Measurements from ENCODE around the gene SLC35F6. TPM values are rescaled to one million over a fixed set of nuclear protein-coding genes. Genes with fewer than 3 reads are reported as not detected.

The SLC35F6 gene
- total and polyA plus RNA-seq, 9 of the 15 experiments (the other 6 are each of a cell fraction or from before 2014, with no cell fraction given) = 11.9 to 47.3 (median 22.5) TPM

- DNase-seq (ENCODE audit: extremely low read depth in 1 of 4, low spot score in 3 of 4) (no peak), FAIRE-seq (no peak), ATAC-seq (no peak)
- TF ChIP-seq GATAD2A (IDR thresholded peaks at IDR 0.05) = no peak
- no peak for TF ChIP-seq TAL1 (IDR thresholded peaks at IDR 0.05)
- TF ChIP-seq KDM2B (CRISPR knock-in tag; IDR thresholded peaks at IDR 0.05) = no peak
- no peak for TF ChIP-seq AFF1 (IDR thresholded peaks at IDR 0.05; ENCODE audit: low read depth in 1 of 2, partially characterized antibody in 2 of 2)
- no peak for TF ChIP-seq JUN (IDR thresholded peaks at IDR 0.05; ENCODE audit: borderline replicate concordance, low read depth, low read length)
- TF ChIP-seq JUN (CRISPR knock-in tag; IDR thresholded peaks at IDR 0.05; ENCODE audit: borderline replicate concordance) = no peak
- TF ChIP-seq SETDB1 (IDR thresholded peaks at IDR 0.05; ENCODE audit: low read length) = no peak
- no peak for TF ChIP-seq CHD1 (IDR thresholded peaks at IDR 0.05; ENCODE audit: low read length)
- TF ChIP-seq LARP7 (IDR thresholded peaks at IDR 0.05) = no peak
- TF ChIP-seq TEAD1 (CRISPR knock-in tag; IDR thresholded peaks at IDR 0.05) = no peak
- Histone ChIP-seq H3K27me3 (ENCODE audit: control insufficient read depth in 2 of 2, insufficient read depth in 2 of 2, low read length in 2 of 2) (no peaks in the 10 kb centered on the region), H3K27ac (ENCODE audit: extremely low read depth, low read depth, low read length) (no peak overlapping the region), H3K9me3 (replicated peaks; ENCODE audit: control insufficient read depth, insufficient read depth, low read depth, low read length) (no peaks in the 10 kb centered on the region), H3K9ac (ENCODE audit: insufficient read depth in 1 of 2, low read depth in 2 of 2, low read length in 2 of 2) (peak overlapping the region in 1 of 2 experiments; percentile 19; a peak in 1 of 4 replicates), H3K9me1 (ENCODE audit: control insufficient read depth, insufficient read depth, low read length) (peaks cover 5% of the 10 kb centered on the region), H4K20me1 (replicated peaks; ENCODE audit: control insufficient read depth, insufficient read depth, low read length) (peaks cover 4% of the 10 kb centered on the region; the same call in 1 of the 2 replicates), H3K36me3 (ENCODE audit: control insufficient read depth, insufficient read depth, low read length) (peaks cover 91% of the 10 kb centered on the region; the same call in 2 of the 3 replicates), H3K4me3 (no peak overlapping the region), H3K4me1 (replicated peaks in 1 of 2; ENCODE audit: control insufficient read depth in 2 of 2, insufficient read depth in 2 of 2, low read length in 2 of 2) (peaks cover 17 to 24% of the 10 kb centered on the region in 2 experiments), H3K4me2 (ENCODE audit: insufficient read depth, low read length) (no peak overlapping the region), H2AFZ (ENCODE audit: low read depth, low read length) (no peak overlapping the region), H3K79me2 (ENCODE audit: control insufficient read depth, insufficient read depth, low read length) (peaks cover 24% of the 10 kb centered on the region)
- intact Hi-C loops (cut with micrococcal nuclease) = no loop called here
- no TSS peak for BruUV-seq (replicated peaks)
- CTCF ChIA-PET (ENCODE audit: low intra/inter-chr PET ratio) = no interaction called here
- WGBS (ENCODE audit: insufficient coverage, low coverage, missing lambda C conversion rate) = 90% methylated on average over 5 of the region's 5 CpGs
- in situ Hi-C loops (cut with MboI) = no loop called here
- POLR2A ChIA-PET = interaction anchor here (0.6 to 2.9 kb wide), 3 partner anchors 10 to 949 kb away, joined by 3 to 21 read pairs (median 7); partner anchors contain the start of gene CENPA
Observed at GRCh38 chr2:26776195-26776800, 12.2 kb downstream of the SLC35F6 start.

All from K562 (cell line).